Astrocyte of the cerebellum (primary cell): ENCODE measurements around the gene SERPINA9.

Source experiments
- DNase-seq: peaks from one replicate; pipeline ENCODE4 v3.0.0-alpha.2; 2011; ENCODE audit warnings: low read depth
- H3K4me3 ChIP-seq: 2 replicates; pipeline ENCODE4 v1.5.1; 2011; ENCODE audit warnings: mild to moderate bottlenecking, low read depth, low read length, moderate library complexity
- CTCF ChIP-seq: IDR thresholded peaks from 2 replicates; pipeline ENCODE4 v1.5.1; 2012; ENCODE audit warnings: low read length, low read depth, moderate library complexity, mild to moderate bottlenecking; ENCODE audit errors: missing control alignments
- in situ Hi-C: cut with HindIII; loops from 2 replicates; pipeline ENCODE4 v1.10.0; 2017; ENCODE audit warnings: low sequenced_read_pairs

SERPINA9 gene

GRCh38 chr14:94505206-94505605 lies 29.2 kb upstream of the SERPINA9 start:
- in situ Hi-C loops, result no loop called here
- no peak overlapping the region for H3K4me3 ChIP-seq

GRCh38 chr14:94501588-94502516 lies 25.9 kb upstream of the SERPINA9 start:
- in situ Hi-C loops, result no loop called here
- no peak for DNase-seq
- TF ChIP-seq CTCF, result no peak
- H3K4me3 ChIP-seq, result no peak overlapping the region

More at GRCh38 chr14:94505206-94505605, 29.2 kb upstream of the SERPINA9 start:
- DNase-seq, result no peak
- TF ChIP-seq CTCF, result no peak

GRCh38 chr14:94500264-94500663 lies 24.3 kb upstream of the SERPINA9 start:
- in situ Hi-C loops, result no loop called here
- H3K4me3 ChIP-seq, result no peak overlapping the region
- no peak for TF ChIP-seq CTCF
- no peak for DNase-seq

- in situ Hi-C loops, result no loop called here
- H3K4me3 ChIP-seq, result no peak overlapping the region
- no peak for TF ChIP-seq CTCF
- no peak for DNase-seq
Measured at GRCh38 chr14:94499673-94500072, 23.7 kb upstream of the SERPINA9 start.

- no peak for TF ChIP-seq CTCF
- no peak for DNase-seq
- in situ Hi-C loops, result no loop called here
- no peak overlapping the region for H3K4me3 ChIP-seq
Measured at GRCh38 chr14:94498215-94498614, 22.2 kb upstream of the SERPINA9 start.

GRCh38 chr14:94494085-94494484 lies 18.1 kb upstream of the SERPINA9 start:
- no peak for TF ChIP-seq CTCF
- DNase-seq, result no peak
- no peak overlapping the region for H3K4me3 ChIP-seq
- in situ Hi-C loops, result no loop called here
